ENCODE measurements around the gene GZMA. TPM values are rescaled to one million over a fixed set of nuclear protein-coding genes. Genes with fewer than 3 reads are reported as not detected.

Gene GZMA
- total RNA-seq, result not detected in 2 replicates

DNA sequence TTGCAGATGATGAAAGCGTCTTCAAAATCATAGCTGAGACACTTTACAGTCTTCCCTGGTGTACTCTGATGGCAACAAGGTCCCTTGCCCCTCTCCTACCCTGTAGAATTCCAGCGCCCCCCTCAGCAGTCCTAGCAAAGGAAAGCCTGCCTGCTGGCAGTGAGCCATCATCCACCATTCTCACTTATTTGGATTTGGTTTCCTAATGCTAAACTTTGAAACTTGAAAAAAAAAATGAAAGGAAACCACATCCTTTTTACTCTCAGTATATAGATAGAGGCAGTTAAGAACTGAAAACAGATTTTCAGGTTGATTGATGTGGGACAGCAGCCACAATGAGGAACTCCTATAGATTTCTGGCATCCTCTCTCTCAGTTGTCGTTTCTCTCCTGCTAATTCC is at the start of gene GZMA:
TSS of gene GZMA (plus strand) at position 299 of the 400 bp plus-strand sequence. CDS start at position 336, 37 bp downstream.

Other genes with a start within 250 kb of the GZMA start
- 1.8 and 16.4 TPM in 2 replicates for gene ESM1, start 117.1 kb upstream of the GZMA start, total RNA-seq
- gene GZMK, start 78.4 kb upstream of the GZMA start, total RNA-seq, result not detected in 2 replicates
- gene GPX8, start 57.5 kb downstream of the GZMA start, total RNA-seq, result 133 and 140 TPM in 2 replicates
- gene CDC20B, start 70.5 kb downstream of the GZMA start, total RNA-seq, result not detected in 2 replicates
- gene MCIDAS, start 124.7 kb downstream of the GZMA start, total RNA-seq, result not detected in 2 replicates
- gene CCNO, start 131.0 kb downstream of the GZMA start, total RNA-seq, result 0.97 TPM in 1 of 2 replicates, not detected in the other
- 16.8 and 31.8 TPM in 2 replicates for gene DHX29, start 205.0 kb downstream of the GZMA start, total RNA-seq
- 30.5 and 60.3 TPM in 2 replicates for gene MTREX, start 205.3 kb downstream of the GZMA start, total RNA-seq